Colonic mucosa (tissue), 4 donors: ENCODE data around the gene TRH. TPM values are rescaled to one million over a fixed set of nuclear protein-coding genes. Genes with fewer than 3 reads are reported as not detected.
"Not testable (repeated sequence)": the region's sequence is repeated elsewhere in the genome, so short reads cannot be mapped to it uniquely, and the experiment has no call there.

ENCODE experiments used
- DNase-seq: peaks from one replicate; pipeline ENCODE4 v3.0.0-alpha.2; 2020
- H3K27ac ChIP-seq: fragments of 200-600 bp; one replicate; pipeline ENCODE4 v1.8.0; 2021
- H3K27me3 ChIP-seq: fragments of 200-600 bp; one replicate; pipeline ENCODE4 v1.8.0; 2021
- H3K36me3 ChIP-seq: fragments of 200-600 bp; one replicate; pipeline ENCODE4 v1.8.0; 2021
- H3K4me1 ChIP-seq: fragments of 200-600 bp; one replicate; pipeline ENCODE4 v1.8.0; 2021; ENCODE audit warnings: mild to moderate bottlenecking
- H3K4me3 ChIP-seq: fragments of 200-600 bp; one replicate; pipeline ENCODE4 v1.8.0; 2021
- H3K9ac ChIP-seq, 2 donors: one replicate each; pipeline ENCODE4 v1.7.0; 2013; ENCODE audit warnings: control low read depth in 2 of 2, low read depth in 2 of 2, low read length in 2 of 2
- H3K9me3 ChIP-seq: fragments of 200-600 bp; one replicate; pipeline ENCODE4 v1.8.0; 2021
- CTCF ChIP-seq: fragments of 200-600 bp; IDR thresholded peaks from one replicate; pipeline ENCODE4 v1.8.0; 2022; ENCODE audit warnings: antibody characterized with exemption, mild to moderate bottlenecking
- intact Hi-C: fragments of 100-400 bp; cut with DNase I; formaldehyde crosslinking; loops from one replicate; pipeline ENCODE4 v1.14.1; 2022
- total RNA-seq, 2 donors: library from RNA; stranded (reverse); fragmentation: NEBNext Ultra II Directional in 1 of 2; extraction: Animal tissue kit (Norgen Biotek cat#: 25700) in 1 of 2; gene quantifications; one replicate each; pipeline ENCODE4 v1.2.1, GENCODE V29; 2021
- donor health status: healthy.
- donor health status: DM: no; HTN: no; CAD: no.
- donor health status: DM: no; HTN: no; CAD: no.

TRH gene
- total RNA-seq, 2 donors from 2014 or later, result not detected

- no peaks in the 10 kb centered on the region for H3K9me3 ChIP-seq
- no peak for DNase-seq
- intact Hi-C loops, result no loop called here
- H3K27me3 ChIP-seq, result no peaks in the 10 kb centered on the region
- no peak for TF ChIP-seq CTCF
- no peaks in the 10 kb centered on the region for H3K4me1 ChIP-seq
- H3K9ac ChIP-seq, result no peak overlapping the region
- H3K27ac ChIP-seq, result no peak overlapping the region
- no peaks in the 10 kb centered on the region for H3K36me3 ChIP-seq
- H3K4me3 ChIP-seq, result no peak overlapping the region
Measured at GRCh38 chr3:129992781-129993180, 18.3 kb downstream of the TRH start.

- Histone ChIP-seq H3K9ac (no peak overlapping the region), H3K4me1 (no peaks in the 10 kb centered on the region), H3K27ac (no peak overlapping the region), H3K9me3 (no peaks in the 10 kb centered on the region), H3K27me3 (no peaks in the 10 kb centered on the region), H3K4me3 (no peak overlapping the region), H3K36me3 (no peaks in the 10 kb centered on the region)
- TF ChIP-seq CTCF, result no peak
- intact Hi-C loops, result no loop called here
- DNase-seq, result no peak
Measured at GRCh38 chr3:129994883-129995559, 20.5 kb downstream of the TRH start.

GRCh38 chr3:129996073-129996472 lies 21.6 kb downstream of the TRH start:
- intact Hi-C loops, result no loop called here
- Histone ChIP-seq H3K36me3 (no peaks in the 10 kb centered on the region), H3K27ac (no peak overlapping the region), H3K27me3 (no peaks in the 10 kb centered on the region), H3K4me1 (no peaks in the 10 kb centered on the region), H3K9ac (no peak overlapping the region), H3K4me3 (no peak overlapping the region), H3K9me3 (no peaks in the 10 kb centered on the region)
- no peak for TF ChIP-seq CTCF
- DNase-seq, result no peak

GRCh38 chr3:129999176-129999575 lies 24.7 kb downstream of the TRH start:
- H3K9me3 ChIP-seq, H3K27ac ChIP-seq, H3K36me3 ChIP-seq, intact Hi-C loops, DNase-seq, H3K4me3 ChIP-seq, H3K9ac ChIP-seq, H3K4me1 ChIP-seq, H3K27me3 ChIP-seq: not testable (repeated sequence)

GRCh38 chr3:130002666-130003598 lies 28.4 kb downstream of the TRH start:
- peak overlapping the region; percentile 40 for H3K4me3 ChIP-seq
- H3K27ac ChIP-seq, H3K36me3 ChIP-seq, H3K4me1 ChIP-seq, H3K9me3 ChIP-seq, H3K27me3 ChIP-seq, intact Hi-C loops: not testable (repeated sequence)
- peak; percentile 42 for DNase-seq
- TF ChIP-seq CTCF, result peak; percentile 39
- H3K9ac ChIP-seq, result peak overlapping the region in 1 of 2 donors; percentile 43

GRCh38 chr3:130010556-130010955 lies 36.0 kb downstream of the TRH start:
- no peaks in the 10 kb centered on the region for H3K9me3 ChIP-seq
- intact Hi-C loops, result no loop called here
- no peak for TF ChIP-seq CTCF
- no peaks in the 10 kb centered on the region for H3K36me3 ChIP-seq
- H3K27ac ChIP-seq, result no peak overlapping the region
- no peaks in the 10 kb centered on the region for H3K27me3 ChIP-seq
- H3K4me1 ChIP-seq, result no peaks in the 10 kb centered on the region
- DNase-seq, result no peak
- no peak overlapping the region for H3K9ac ChIP-seq
- H3K4me3 ChIP-seq, result no peak overlapping the region

GRCh38 chr3:130012108-130012507 lies 37.6 kb downstream of the TRH start:
- H3K36me3 ChIP-seq, H3K4me1 ChIP-seq, H3K4me3 ChIP-seq, DNase-seq, H3K9ac ChIP-seq, H3K27ac ChIP-seq, H3K27me3 ChIP-seq, H3K9me3 ChIP-seq, intact Hi-C loops: not testable (repeated sequence)

- H3K4me3 ChIP-seq, H3K27ac ChIP-seq, H3K27me3 ChIP-seq, H3K4me1 ChIP-seq, H3K9ac ChIP-seq, intact Hi-C loops, H3K36me3 ChIP-seq, DNase-seq, H3K9me3 ChIP-seq: not testable (repeated sequence)
Measured at GRCh38 chr3:130013246-130013645, 38.7 kb downstream of the TRH start.
